ENCODE measurements around the gene ZNF888.
"Not testable (repeated sequence)": the region's sequence is repeated elsewhere in the genome, so short reads cannot be mapped to it uniquely, and the experiment has no call there.

ZNF888 gene

DNA sequence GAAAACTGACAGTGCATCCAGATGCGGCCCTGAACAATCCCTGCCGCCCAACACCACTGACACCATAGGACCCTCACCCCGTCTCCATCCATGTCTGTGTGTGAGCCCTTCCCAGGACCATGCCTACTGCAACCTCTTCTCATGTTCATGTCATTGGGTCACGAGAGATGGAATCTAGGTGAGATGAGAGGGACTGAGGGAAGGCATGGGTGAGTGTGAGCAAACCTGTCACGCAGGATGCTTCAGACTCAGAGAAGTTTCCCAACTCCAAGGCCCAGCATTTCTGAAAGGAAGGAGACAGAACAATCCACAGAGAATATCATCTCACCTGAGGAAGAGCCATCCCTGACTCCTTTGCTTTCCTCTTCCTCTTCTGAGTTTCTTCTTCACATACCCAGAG is 5.7 kb downstream of the ZNF888 start:
- no peak for TF ChIP-seq POU2F2 (IDR thresholded peaks at IDR 0.05; ENCODE audit: low read depth, low read length)
- no peak for TF ChIP-seq POLR2AphosphoS5 (IDR thresholded peaks at IDR 0.05; ENCODE audit: low read depth, low read length)
- no peak for TF ChIP-seq PAX5 (IDR thresholded peaks at IDR 0.05; ENCODE audit: insufficient read depth, low read length, severe bottlenecking)
- no peak for TF ChIP-seq TAF1 (IDR thresholded peaks at IDR 0.05; ENCODE audit: low read depth, low read length)
- TF ChIP-seq SPI1 (IDR thresholded peaks at IDR 0.05; ENCODE audit: low read depth, low read length), result no peak
- TF ChIP-seq POLR2A (IDR thresholded peaks at IDR 0.05; ENCODE audit: low read depth, low read length), result no peak
- DNase-seq (ENCODE audit: insufficient read length, low spot score) (no peak), FAIRE-seq (no peak)

DNA sequence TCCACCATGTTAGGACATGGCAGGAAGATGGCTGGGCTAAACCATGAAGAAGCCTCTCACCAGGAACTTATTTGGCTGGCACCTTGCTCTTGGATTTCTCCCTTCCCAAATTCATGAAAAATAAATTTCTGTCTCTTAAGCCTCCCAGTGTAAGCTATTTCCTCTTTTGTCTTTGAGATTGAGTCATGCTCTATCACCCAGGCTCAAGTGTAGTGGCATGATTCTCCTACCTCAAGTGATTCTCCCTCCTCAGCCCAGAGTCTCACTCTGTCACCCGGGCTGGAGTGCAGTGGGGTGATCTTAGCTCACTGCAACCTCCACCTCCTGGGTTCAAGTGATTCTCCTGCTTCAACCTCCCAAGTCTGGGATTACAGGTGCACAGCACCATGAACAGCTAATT is 12.6 kb downstream of the ZNF888 start:
- DNase-seq (ENCODE audit: insufficient read length, low spot score) (no peak), FAIRE-seq (no peak)
- TF ChIP-seq POLR2A (IDR thresholded peaks at IDR 0.05; ENCODE audit: low read depth, low read length), result no peak
- TF ChIP-seq POU2F2 (IDR thresholded peaks at IDR 0.05; ENCODE audit: low read depth, low read length), result no peak
- no peak for TF ChIP-seq TAF1 (IDR thresholded peaks at IDR 0.05; ENCODE audit: low read depth, low read length)
- no peak for TF ChIP-seq POLR2AphosphoS5 (IDR thresholded peaks at IDR 0.05; ENCODE audit: low read depth, low read length)

DNA sequence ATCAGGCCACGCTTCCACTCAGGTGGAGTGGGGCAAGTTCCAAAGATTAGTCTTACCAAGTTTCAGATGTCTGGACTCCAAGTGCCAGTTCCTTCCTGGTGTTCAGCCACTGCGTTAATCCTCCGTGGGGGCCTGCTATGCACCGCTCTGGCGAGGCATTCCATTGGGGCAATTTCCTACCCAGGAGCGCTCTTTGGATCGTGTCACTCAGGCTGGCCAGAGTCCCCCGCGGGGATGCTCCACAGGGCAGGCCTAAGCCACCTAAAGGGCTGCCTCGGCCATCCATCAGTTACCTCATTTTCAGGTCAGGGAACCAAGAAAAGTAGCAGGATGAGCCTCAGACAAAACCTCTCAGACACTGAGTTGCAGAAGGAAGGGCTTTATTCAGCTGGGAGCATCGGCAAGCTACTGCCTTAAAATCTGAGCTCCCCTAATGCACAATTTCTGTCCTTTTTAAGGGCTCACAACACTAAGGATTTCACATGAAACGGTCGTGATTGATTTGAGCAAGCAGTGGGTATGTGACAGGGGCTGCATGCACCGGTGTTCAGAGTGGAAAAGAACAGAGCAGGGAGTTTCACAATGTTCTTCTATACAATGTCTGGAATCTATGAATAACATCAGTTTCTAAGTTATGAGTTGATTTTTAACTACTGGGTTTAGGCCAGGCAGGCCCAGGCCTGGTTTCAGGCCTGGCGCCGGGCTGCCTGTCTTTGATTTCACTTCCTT is 19.0 kb downstream of the ZNF888 start:
- not testable (repeated sequence) for FAIRE-seq; DNase-seq (ENCODE audit: insufficient read length, low spot score)

- FAIRE-seq, result no peak
- TF ChIP-seq PAX5 (IDR thresholded peaks at IDR 0.05; ENCODE audit: insufficient read depth, low read length, severe bottlenecking) (no peak), SPI1 (IDR thresholded peaks at IDR 0.05; ENCODE audit: low read depth, low read length) (no peak), TAF1 (IDR thresholded peaks at IDR 0.05; ENCODE audit: low read depth, low read length) (no peak), POLR2A (IDR thresholded peaks at IDR 0.05; ENCODE audit: low read depth, low read length) (no peak), POLR2AphosphoS5 (IDR thresholded peaks at IDR 0.05; ENCODE audit: low read depth, low read length) (no peak), POU2F2 (IDR thresholded peaks at IDR 0.05; ENCODE audit: low read depth, low read length) (no peak)
- DNase-seq (ENCODE audit: insufficient read length, low spot score), result no peak
Measured at GRCh38 chr19:52901842-52902241, 21.4 kb downstream of the ZNF888 start.

DNA sequence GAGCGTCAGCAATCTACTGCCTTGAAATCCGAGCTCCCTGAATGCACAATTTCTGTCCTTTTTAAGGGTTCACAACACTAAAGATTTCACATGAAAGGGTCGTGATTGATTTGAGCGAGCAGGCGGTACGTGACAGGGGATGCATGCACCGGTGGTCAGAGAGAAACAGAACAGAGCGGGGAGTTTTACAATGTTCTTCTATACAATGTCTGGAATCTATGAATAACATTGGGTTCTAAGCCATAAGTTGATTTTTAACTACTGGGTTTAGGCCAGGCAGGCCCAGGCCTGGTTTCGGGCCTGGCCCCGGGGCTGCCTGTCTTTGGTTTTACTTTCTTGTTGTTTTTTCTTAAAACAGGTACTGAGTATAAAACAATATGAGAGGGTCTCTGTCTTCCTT is 24.6 kb downstream of the ZNF888 start:
- FAIRE-seq, result not testable (repeated sequence)

GRCh38 chr19:52898101-52898500 is 25.1 kb downstream of the ZNF888 start:
- TF ChIP-seq POU2F2 (IDR thresholded peaks at IDR 0.05; ENCODE audit: low read depth, low read length), result no peak
- TF ChIP-seq SPI1 (IDR thresholded peaks at IDR 0.05; ENCODE audit: low read depth, low read length), result no peak
- no peak for TF ChIP-seq POLR2AphosphoS5 (IDR thresholded peaks at IDR 0.05; ENCODE audit: low read depth, low read length)
- no peak for TF ChIP-seq PAX5 (IDR thresholded peaks at IDR 0.05; ENCODE audit: insufficient read depth, low read length, severe bottlenecking)
- no peak for TF ChIP-seq POLR2A (IDR thresholded peaks at IDR 0.05; ENCODE audit: low read depth, low read length)
- no peak for TF ChIP-seq TAF1 (IDR thresholded peaks at IDR 0.05; ENCODE audit: low read depth, low read length)
- DNase-seq (ENCODE audit: insufficient read length, low spot score) (no peak), FAIRE-seq (no peak)

More for the DNA sequence above, 24.6 kb downstream of the ZNF888 start:
- DNase-seq (ENCODE audit: insufficient read length, low spot score), result not testable (repeated sequence)

DNA sequence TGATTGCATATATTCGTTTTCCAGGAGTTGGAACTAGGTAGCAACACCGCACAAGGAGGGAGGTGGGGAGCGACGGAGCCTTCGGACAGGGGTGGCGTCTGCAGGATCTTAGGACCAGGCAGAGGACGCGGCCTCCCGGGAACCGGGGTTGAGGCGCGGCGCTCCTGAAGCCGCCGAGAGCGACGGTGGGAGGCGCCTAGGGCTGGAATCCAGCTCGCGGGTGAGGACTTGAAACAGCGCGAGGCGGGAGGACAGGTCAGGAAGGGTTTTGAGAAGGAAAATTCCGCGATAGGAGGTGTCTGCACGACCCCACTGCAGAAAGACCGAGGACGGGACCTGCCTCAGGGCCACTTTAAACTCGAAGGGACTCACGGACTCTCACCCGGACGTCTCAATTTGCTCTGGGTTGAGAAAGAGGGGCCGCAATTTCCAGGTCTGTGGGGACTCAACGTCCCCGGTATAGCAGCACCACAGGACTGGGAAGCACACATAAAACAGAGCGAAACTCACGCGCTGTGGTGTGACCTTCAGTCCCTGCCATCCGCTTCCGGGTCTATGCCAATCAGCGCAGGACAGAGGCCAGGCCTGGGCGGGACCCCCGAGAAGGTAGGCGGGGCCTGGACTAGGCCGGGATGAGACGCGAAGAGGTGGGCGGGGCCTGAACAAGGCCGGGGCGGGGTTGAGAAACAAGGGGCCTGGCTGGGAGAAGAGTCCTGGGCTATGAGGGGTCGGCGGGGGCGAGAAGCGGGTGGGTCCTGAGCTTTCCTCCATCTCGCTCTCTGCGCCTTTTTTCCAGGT is 25.9 kb downstream of the ZNF888 start, which contains the start of gene ZNF320:
Gene ZNF320, minus strand, starts transcription at position 498 of the 798 bp plus-strand sequence. CDS start 7,380 bp downstream, outside the sequence.
- FAIRE-seq, result peak; percentile 97
- no peak for TF ChIP-seq PAX5 (IDR thresholded peaks at IDR 0.05; ENCODE audit: insufficient read depth, low read length, severe bottlenecking)
- TF ChIP-seq SPI1 (IDR thresholded peaks at IDR 0.05; ENCODE audit: low read depth, low read length), result no peak
- no peak for TF ChIP-seq POU2F2 (IDR thresholded peaks at IDR 0.05; ENCODE audit: low read depth, low read length)
- TF ChIP-seq TAF1 (IDR thresholded peaks at IDR 0.05; ENCODE audit: low read depth, low read length), result no peak; the same call in 1 of the 2 replicates
- TF ChIP-seq POLR2A (IDR thresholded peaks at IDR 0.05; ENCODE audit: low read depth, low read length), result peak; percentile 88
- TF ChIP-seq POLR2AphosphoS5 (IDR thresholded peaks at IDR 0.05; ENCODE audit: low read depth, low read length), result peak; percentile 76
- peak; percentile 92 for DNase-seq (ENCODE audit: insufficient read length, low spot score)

DNA sequence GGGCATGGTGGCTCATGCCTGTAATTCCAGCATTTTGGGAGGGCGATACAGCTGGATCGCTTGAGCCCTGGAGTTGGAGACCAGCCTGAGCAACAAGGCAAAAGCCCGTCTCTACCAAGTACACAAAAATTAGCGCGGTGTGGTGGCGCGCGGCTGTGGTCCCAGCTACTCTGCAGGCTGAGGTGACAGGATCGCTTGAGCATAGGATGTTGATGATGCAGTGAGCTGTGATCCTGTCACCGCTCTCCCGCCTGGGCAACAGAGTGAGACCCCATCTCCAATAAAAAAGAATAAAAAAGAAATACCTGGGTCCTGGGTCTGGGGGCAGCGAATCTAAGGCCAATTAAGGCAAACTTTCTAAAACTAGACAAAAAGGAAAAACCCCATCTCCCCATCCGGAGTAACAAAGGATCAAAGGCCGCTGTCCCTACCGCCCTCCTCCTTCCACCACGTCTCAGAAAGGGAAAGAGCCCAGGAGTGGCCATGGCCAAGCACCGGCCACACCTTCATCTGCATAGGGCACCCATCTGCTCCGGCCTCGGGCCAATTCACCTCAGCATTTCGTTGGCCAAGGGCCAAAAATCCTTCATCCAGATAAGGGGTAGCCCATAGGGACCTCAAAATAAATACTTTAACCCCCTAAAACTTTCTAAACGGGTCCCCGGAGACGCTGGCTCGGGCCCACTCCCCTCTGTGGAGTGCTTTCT is 26.6 kb downstream of the ZNF888 start:
- FAIRE-seq (no peak), DNase-seq (ENCODE audit: insufficient read length, low spot score) (peak; percentile 3)
- TF ChIP-seq POLR2A (IDR thresholded peaks at IDR 0.05; ENCODE audit: low read depth, low read length) (no peak), TAF1 (IDR thresholded peaks at IDR 0.05; ENCODE audit: low read depth, low read length) (no peak), POU2F2 (IDR thresholded peaks at IDR 0.05; ENCODE audit: low read depth, low read length) (no peak), POLR2AphosphoS5 (IDR thresholded peaks at IDR 0.05; ENCODE audit: low read depth, low read length) (no peak), SPI1 (IDR thresholded peaks at IDR 0.05; ENCODE audit: low read depth, low read length) (no peak), PAX5 (IDR thresholded peaks at IDR 0.05; ENCODE audit: insufficient read depth, low read length, severe bottlenecking) (no peak)

DNA sequence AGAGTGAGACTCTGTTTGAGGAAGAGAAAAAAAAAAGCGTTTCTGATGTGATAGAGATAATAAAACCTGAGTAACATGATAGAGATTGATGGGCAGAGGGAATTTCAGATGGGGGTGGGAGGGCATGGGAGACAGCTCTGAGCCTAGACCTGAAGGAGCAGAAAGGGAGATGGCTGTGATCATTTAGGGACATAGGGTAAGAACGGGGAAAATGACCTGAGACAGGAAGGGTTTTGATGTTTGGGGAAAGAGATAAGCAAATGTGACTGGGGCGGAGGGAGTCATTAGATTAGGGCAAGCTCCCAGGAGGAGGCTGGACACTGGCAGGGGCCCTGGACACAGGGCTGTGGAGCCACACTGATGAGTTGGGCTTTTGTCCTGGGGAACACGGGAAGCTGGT is 31.9 kb downstream of the ZNF888 start:
- FAIRE-seq (no peak), DNase-seq (ENCODE audit: insufficient read length, low spot score) (no peak)
- TF ChIP-seq POU2F2 (IDR thresholded peaks at IDR 0.05; ENCODE audit: low read depth, low read length) (no peak), SPI1 (IDR thresholded peaks at IDR 0.05; ENCODE audit: low read depth, low read length) (no peak), PAX5 (IDR thresholded peaks at IDR 0.05; ENCODE audit: insufficient read depth, low read length, severe bottlenecking) (no peak), POLR2A (IDR thresholded peaks at IDR 0.05; ENCODE audit: low read depth, low read length) (no peak), TAF1 (IDR thresholded peaks at IDR 0.05; ENCODE audit: low read depth, low read length) (no peak), POLR2AphosphoS5 (IDR thresholded peaks at IDR 0.05; ENCODE audit: low read depth, low read length) (no peak)

Measured in GM12891 (cell line).